Stimulated activated effector memory CD8-positive, alpha-beta T cell treated with anti-CD3 and anti-CD28 coated beads, Interleukin-12 subunit alpha, Interleukin-12 subunit beta, amount 100 ng/mL, for 72 hours (primary cell): ENCODE results near the gene KIF19.

ENCODE experiments used
- ATAC-seq: fragments of 150-1000 bp; cut with Tn5 transposase; 2 replicates; pipeline ENCODE4 v1.10.0; 2021
- DNase-seq, 2 donors: peaks; one replicate each; pipeline ENCODE4 v3.0.0; 2021 to 2022; ENCODE audit warnings: low spot score in 2 of 2
- H3K27ac Mint-ChIP-seq: one replicate; pipeline ENCODE4 v1.8.0; 2022; ENCODE audit warnings: mild to moderate bottlenecking, mixed read lengths
- H3K36me3 Mint-ChIP-seq: one replicate; pipeline ENCODE4 v1.8.0; 2022; ENCODE audit warnings: mild to moderate bottlenecking, mixed read lengths
- H3K4me1 Mint-ChIP-seq: one replicate; pipeline ENCODE4 v1.8.0; 2022; ENCODE audit warnings: mixed read lengths
- H3K4me3 Mint-ChIP-seq: one replicate; pipeline ENCODE4 v1.8.0; 2022; ENCODE audit warnings: mild to moderate bottlenecking, mixed read lengths
- H3K9me3 Mint-ChIP-seq: one replicate; pipeline ENCODE4 v1.8.0; 2022; ENCODE audit warnings: mixed read lengths

KIF19 gene

GRCh38 chr17:74360899-74361229 lies 34.8 kb downstream of the KIF19 start:
- Mint-ChIP-seq H3K9me3 (no peaks in the 10 kb centered on the region), H3K27ac (no peak overlapping the region), H3K36me3 (no peaks in the 10 kb centered on the region), H3K4me3 (no peak overlapping the region), H3K4me1 (no peaks in the 10 kb centered on the region)
- ATAC-seq, result no peak
- DNase-seq, result no peak

GRCh38 chr17:74361230-74362068 lies 35.4 kb downstream of the KIF19 start, which contains the start of gene BTBD17:
BTBD17 (minus strand) TSS chr17:74361868; CDS start chr17:74361819, 49 bp downstream.
- peak; percentile 38 to 67 for DNase-seq
- peak; percentile 65 for ATAC-seq
- no peaks in the 10 kb centered on the region for H3K4me1 Mint-ChIP-seq
- H3K27ac Mint-ChIP-seq, result no peak within 1 kb of the TSS
- H3K36me3 Mint-ChIP-seq, result peaks cover 1% of the 10 kb centered on the region
- no peaks in the 10 kb centered on the region for H3K9me3 Mint-ChIP-seq
- no peak within 1 kb of the TSS for H3K4me3 Mint-ChIP-seq

GRCh38 chr17:74362069-74362405 lies 36.0 kb downstream of the KIF19 start:
- DNase-seq (no peak), ATAC-seq (no peak)
- no peak overlapping the region for H3K27ac Mint-ChIP-seq
- peaks cover 5% of the 10 kb centered on the region for H3K36me3 Mint-ChIP-seq
- H3K4me1 Mint-ChIP-seq, result no peaks in the 10 kb centered on the region
- no peaks in the 10 kb centered on the region for H3K9me3 Mint-ChIP-seq
- H3K4me3 Mint-ChIP-seq, result no peak overlapping the region

GRCh38 chr17:74362810-74363498 lies 36.9 kb downstream of the KIF19 start:
- no peak for ATAC-seq
- H3K4me3 Mint-ChIP-seq, result no peak overlapping the region
- DNase-seq, result no peak
- H3K36me3 Mint-ChIP-seq, result peaks cover 5% of the 10 kb centered on the region
- H3K27ac Mint-ChIP-seq, result no peak overlapping the region
- H3K4me1 Mint-ChIP-seq, result peaks cover 1% of the 10 kb centered on the region
- H3K9me3 Mint-ChIP-seq, result no peaks in the 10 kb centered on the region

- DNase-seq (no peak), ATAC-seq (no peak)
- peaks cover 5% of the 10 kb centered on the region for H3K36me3 Mint-ChIP-seq
- H3K4me3 Mint-ChIP-seq, result peak within 1 kb of the TSS; percentile 56
- no peaks in the 10 kb centered on the region for H3K9me3 Mint-ChIP-seq
- H3K27ac Mint-ChIP-seq, result no peak within 1 kb of the TSS
- peaks cover 18% of the 10 kb centered on the region for H3K4me1 Mint-ChIP-seq
Measured at GRCh38 chr17:74367206-74367605, 41.2 kb downstream of the KIF19 start, which contains the start of gene GPR142. GPR142 (plus strand) TSS chr17:74367506; CDS start chr17:74369541, 2,035 bp downstream.

- no peak overlapping the region for H3K27ac Mint-ChIP-seq
- no peaks in the 10 kb centered on the region for H3K9me3 Mint-ChIP-seq
- H3K4me1 Mint-ChIP-seq, result peaks cover 18% of the 10 kb centered on the region
- ATAC-seq (peak; percentile 66), DNase-seq (peak; percentile 69 to 86)
- H3K36me3 Mint-ChIP-seq, result peaks cover 5% of the 10 kb centered on the region
- H3K4me3 Mint-ChIP-seq, result peak overlapping the region; percentile 56
Measured at GRCh38 chr17:74368341-74369081, 42.5 kb downstream of the KIF19 start.

GRCh38 chr17:74369221-74369620 lies 43.2 kb downstream of the KIF19 start:
- Mint-ChIP-seq H3K36me3 (peaks cover 5% of the 10 kb centered on the region), H3K4me3 (peak overlapping the region; percentile 56), H3K9me3 (no peaks in the 10 kb centered on the region), H3K27ac (peak overlapping the region; percentile 35), H3K4me1 (peaks cover 18% of the 10 kb centered on the region)
- ATAC-seq, result peak; percentile 63
- peak in 1 of 2 donors; percentile 63 for DNase-seq

- ATAC-seq (no peak), DNase-seq (no peak)
- Mint-ChIP-seq H3K4me3 (peak overlapping the region; percentile 56), H3K36me3 (peaks cover 5% of the 10 kb centered on the region), H3K4me1 (peaks cover 18% of the 10 kb centered on the region), H3K27ac (peak overlapping the region; percentile 35), H3K9me3 (no peaks in the 10 kb centered on the region)
Measured at GRCh38 chr17:74369665-74370490, 43.9 kb downstream of the KIF19 start.

GRCh38 chr17:74371653-74372147 lies 45.7 kb downstream of the KIF19 start:
- no peak for DNase-seq
- Mint-ChIP-seq H3K27ac (peak overlapping the region; percentile 76), H3K36me3 (peaks cover 2% of the 10 kb centered on the region), H3K4me1 (peaks cover 18% of the 10 kb centered on the region), H3K4me3 (no peak overlapping the region), H3K9me3 (no peaks in the 10 kb centered on the region)
- ATAC-seq, result no peak

- no peaks in the 10 kb centered on the region for H3K36me3 Mint-ChIP-seq
- ATAC-seq (no peak), DNase-seq (no peak)
- H3K9me3 Mint-ChIP-seq, result no peaks in the 10 kb centered on the region
- no peak overlapping the region for H3K4me3 Mint-ChIP-seq
- H3K4me1 Mint-ChIP-seq, result peaks cover 18% of the 10 kb centered on the region
- peak overlapping the region; percentile 76 for H3K27ac Mint-ChIP-seq
Measured at GRCh38 chr17:74372426-74372825, 46.4 kb downstream of the KIF19 start.

- Mint-ChIP-seq H3K4me3 (no peak overlapping the region), H3K9me3 (no peaks in the 10 kb centered on the region), H3K4me1 (peaks cover 6% of the 10 kb centered on the region), H3K27ac (no peak overlapping the region), H3K36me3 (no peaks in the 10 kb centered on the region)
- DNase-seq (no peak), ATAC-seq (no peak)
Measured at GRCh38 chr17:74373838-74374606, 48.0 kb downstream of the KIF19 start.

GRCh38 chr17:74374858-74375257 lies 48.8 kb downstream of the KIF19 start:
- DNase-seq, result no peak

GRCh38 chr17:74379495-74380085 lies 53.6 kb downstream of the KIF19 start:
- H3K36me3 Mint-ChIP-seq, result no peaks in the 10 kb centered on the region
- no peaks in the 10 kb centered on the region for H3K9me3 Mint-ChIP-seq
- no peak overlapping the region for H3K4me3 Mint-ChIP-seq
- peak overlapping the region; percentile 66 for H3K27ac Mint-ChIP-seq
- ATAC-seq (peak; percentile 91), DNase-seq (peak; percentile 97)
- peaks cover 8% of the 10 kb centered on the region for H3K4me1 Mint-ChIP-seq

More at GRCh38 chr17:74374858-74375257, 48.8 kb downstream of the KIF19 start:
- no peaks in the 10 kb centered on the region for H3K9me3 Mint-ChIP-seq
- ATAC-seq, result no peak
- no peaks in the 10 kb centered on the region for H3K36me3 Mint-ChIP-seq
- H3K27ac Mint-ChIP-seq, result no peak overlapping the region
- H3K4me3 Mint-ChIP-seq, result no peak overlapping the region
- peaks cover under 1% of the 10 kb centered on the region for H3K4me1 Mint-ChIP-seq
